Suprapubic skin (tissue), 4 donors: ENCODE data around the gene JOSD2.

Experiments
- EP300 ChIP-seq: sonication (generic); formaldehyde crosslinking; IDR thresholded peaks from one replicate; pipeline ENCODE4 v1.6.1; 2017; ENCODE audit warnings: antibody characterized with exemption
- POLR2A ChIP-seq, 2 donors: fragments of 450-650 bp; IDR thresholded peaks; one replicate each; pipeline ENCODE4 v1.6.1; 2017; ENCODE audit warnings: antibody characterized with exemption in 2 of 2, mild to moderate bottlenecking in 2 of 2, moderate library complexity in 2 of 2
- POLR2AphosphoS5 ChIP-seq, 3 donors: sonication (generic); formaldehyde crosslinking; IDR thresholded peaks; one replicate each; pipeline ENCODE4 v1.6.1; 2017; ENCODE audit warnings: antibody characterized with exemption in 3 of 3
- TF ChIP-seq, protein P1 (sequence below), 2 donors: fragments of 200-600 bp in 1 of 2; fragments of 450-650 bp in 1 of 2; sonication (generic) in 1 of 2; IDR thresholded peaks; one replicate each; pipeline ENCODE4 v1.5.1; 2016 to 2019; ENCODE audit warnings: antibody characterized with exemption in 2 of 2, mild to moderate bottlenecking in 1 of 2, moderate library complexity in 1 of 2

DNA sequence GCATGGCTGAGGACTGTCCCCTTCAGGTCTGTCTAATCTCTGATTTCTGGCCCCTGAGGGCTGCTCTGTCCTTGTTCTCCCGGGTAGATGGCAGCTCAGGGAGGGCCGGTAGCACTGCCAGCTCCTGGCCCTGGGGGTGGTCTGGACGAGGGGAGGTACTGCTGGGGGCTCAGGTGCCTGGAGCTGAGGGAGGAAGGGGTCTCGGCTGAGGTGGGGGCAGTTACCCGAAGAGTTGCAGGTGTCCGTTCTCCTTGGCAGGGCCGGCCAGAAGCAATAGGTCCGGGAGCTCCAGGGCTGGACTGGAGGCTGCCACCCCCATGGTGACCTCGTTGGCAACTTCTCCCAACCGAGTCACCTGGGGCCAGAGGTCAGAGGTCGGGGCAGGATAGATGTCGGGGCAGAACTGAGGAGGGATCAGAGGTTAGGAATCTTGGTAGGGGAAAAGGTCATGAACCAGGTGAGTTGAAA lies 35.9 kb downstream of the JOSD2 start:
- TF ChIP-seq, protein P1, sequence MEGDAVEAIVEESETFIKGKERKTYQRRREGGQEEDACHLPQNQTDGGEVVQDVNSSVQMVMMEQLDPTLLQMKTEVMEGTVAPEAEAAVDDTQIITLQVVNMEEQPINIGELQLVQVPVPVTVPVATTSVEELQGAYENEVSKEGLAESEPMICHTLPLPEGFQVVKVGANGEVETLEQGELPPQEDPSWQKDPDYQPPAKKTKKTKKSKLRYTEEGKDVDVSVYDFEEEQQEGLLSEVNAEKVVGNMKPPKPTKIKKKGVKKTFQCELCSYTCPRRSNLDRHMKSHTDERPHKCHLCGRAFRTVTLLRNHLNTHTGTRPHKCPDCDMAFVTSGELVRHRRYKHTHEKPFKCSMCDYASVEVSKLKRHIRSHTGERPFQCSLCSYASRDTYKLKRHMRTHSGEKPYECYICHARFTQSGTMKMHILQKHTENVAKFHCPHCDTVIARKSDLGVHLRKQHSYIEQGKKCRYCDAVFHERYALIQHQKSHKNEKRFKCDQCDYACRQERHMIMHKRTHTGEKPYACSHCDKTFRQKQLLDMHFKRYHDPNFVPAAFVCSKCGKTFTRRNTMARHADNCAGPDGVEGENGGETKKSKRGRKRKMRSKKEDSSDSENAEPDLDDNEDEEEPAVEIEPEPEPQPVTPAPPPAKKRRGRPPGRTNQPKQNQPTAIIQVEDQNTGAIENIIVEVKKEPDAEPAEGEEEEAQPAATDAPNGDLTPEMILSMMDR (IDR thresholded peaks at IDR 0.05): no peak
- TF ChIP-seq POLR2A (IDR thresholded peaks at IDR 0.05): no peak
- no peak for TF ChIP-seq EP300
- no peak for TF ChIP-seq POLR2AphosphoS5 (IDR thresholded peaks at IDR 0.05)
